Upper lobe of left lung (tissue), 6 donors: ENCODE data around the gene GNG7. TPM values are rescaled to one million over a fixed set of nuclear protein-coding genes. Genes with fewer than 3 reads are reported as not detected.
"Not testable (repeated sequence)": the region's sequence is repeated elsewhere in the genome, so short reads cannot be mapped to it uniquely, and the experiment has no call there.

Experiments
- ATAC-seq, 2 donors: fragments of 200-7000 bp; cut with Tn5 transposase; one replicate each; pipeline ENCODE4 v1.9.1; 2022; ENCODE audit warnings: mild to moderate bottlenecking in 2 of 2, moderate library complexity in 2 of 2; ENCODE audit not compliant: low FRiP score in 2 of 2
- DNase-seq, 2 donors: peaks; one replicate each; pipeline ENCODE4 v3.0.0-alpha.2; 2019 to 2020
- H3K27ac ChIP-seq, 4 donors: fragments of 200-600 bp; sonication (generic); one replicate each; pipeline ENCODE4 v1.5.1; 2016 to 2019
- H3K27me3 ChIP-seq, 4 donors: fragments of 200-600 bp; sonication (generic); one replicate each; pipeline ENCODE4 v1.5.1; 2017 to 2019
- H3K36me3 ChIP-seq, 4 donors: fragments of 200-600 bp; sonication (generic); one replicate each; pipeline ENCODE4 v1.5.1; 2016 to 2019
- H3K4me1 ChIP-seq, 4 donors: fragments of 200-600 bp; sonication (generic); one replicate each; pipeline ENCODE4 v1.5.1; 2018 to 2019
- H3K4me3 ChIP-seq, 4 donors: fragments of 200-600 bp; sonication (generic); one replicate each; pipeline ENCODE4 v1.5.1; 2017 to 2019; ENCODE audit warnings: mild to moderate bottlenecking in 2 of 4, moderate library complexity in 1 of 4
- H3K9me3 ChIP-seq, 4 donors: fragments of 200-600 bp; sonication (generic); one replicate each; pipeline ENCODE4 v1.5.1; 2018 to 2019
- CTCF ChIP-seq, 6 experiments: fragments of 450-650 bp in 4 of 6; fragments of 200-600 bp in 2 of 6; sonication (generic) in 2 of 6; IDR thresholded peaks; one replicate each; pipeline ENCODE4 v1.5.1; 2016 to 2019; ENCODE audit warnings: antibody characterized with exemption in 6 of 6
- EP300 ChIP-seq, 4 donors: sonication (generic); formaldehyde crosslinking; IDR thresholded peaks; one replicate each; pipeline ENCODE4 v1.5.1; 2017; ENCODE audit warnings: antibody characterized with exemption in 4 of 4, control low read depth in 2 of 4
- POLR2A ChIP-seq, 4 donors: fragments of 450-650 bp; IDR thresholded peaks; one replicate each; pipeline ENCODE4 v1.5.1; 2016 to 2017; ENCODE audit warnings: antibody characterized with exemption in 4 of 4, mild to moderate bottlenecking in 2 of 4
- POLR2AphosphoS5 ChIP-seq, 2 donors: sonication (generic); formaldehyde crosslinking; IDR thresholded peaks; one replicate each; pipeline ENCODE4 v1.5.1; 2017; ENCODE audit warnings: antibody characterized with exemption in 2 of 2
- WGBS, 2 donors: methylation state at CpG; one replicate each; pipeline ENCODE4 v1.1.5; 2017 to 2018; 5-methylcytosine and 5-hydroxymethylcytosine counted together
- total RNA-seq, 6 donors: library from RNA; depleted of rRNA in 4 of 6; stranded (reverse); fragments of >200 nt in 4 of 6; gene quantifications; one replicate each; pipeline versions ENCODE4 v1.1.0 to v1.2.1, GENCODE V29; 2016 to 2021
- donor health status: DM: no; HTN: no; CAD: no; lungs with moderate emphysema.
- donor health status: DM: no; HTN: yes; CAD: no; lungs with severe emphysema.

GNG7 gene
- total RNA-seq, 6 donors from 2014 or later = 3.5 to 7.7 (median 7.1) TPM

DNA sequence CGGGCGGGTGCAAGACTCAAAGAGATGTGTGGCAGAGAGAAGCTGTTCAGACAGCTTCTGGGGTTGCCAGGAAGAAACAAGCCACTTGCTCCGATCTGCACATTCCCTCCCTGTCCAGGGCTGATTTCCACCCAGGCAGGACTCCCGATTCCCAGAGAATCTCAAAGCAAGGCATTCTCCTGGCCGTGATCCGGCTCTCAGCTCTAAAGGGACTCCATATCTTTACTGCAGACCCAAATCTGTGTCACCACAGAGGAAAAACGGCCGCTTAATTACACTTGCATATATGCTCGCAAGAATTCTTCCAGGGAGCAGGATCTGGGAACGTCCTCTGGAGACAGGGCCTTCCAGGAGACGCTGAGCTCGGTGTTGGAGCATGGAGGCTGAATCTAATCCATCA lies 25.7 kb downstream of the GNG7 start:
- Histone ChIP-seq H3K4me3 (no peak overlapping the region), H3K27me3 (no peaks in the 10 kb centered on the region), H3K36me3 (no peaks in the 10 kb centered on the region), H3K9me3 (no peaks in the 10 kb centered on the region), H3K4me1 (peaks cover 0 to 5% (median 0%) of the 10 kb centered on the region in 4 donors), H3K27ac (no peak overlapping the region)
- no peak for ATAC-seq
- 80 to 84% methylated on average over 12 of the region's 12 CpGs for WGBS, 2 donors
- no peak for TF ChIP-seq EP300 (IDR thresholded peaks at IDR 0.05)
- no peak for TF ChIP-seq POLR2AphosphoS5 (IDR thresholded peaks at IDR 0.05)
- TF ChIP-seq CTCF (IDR thresholded peaks at IDR 0.05) = no peak
- no peak for TF ChIP-seq POLR2A (IDR thresholded peaks at IDR 0.05)
- no peak for DNase-seq

GRCh38 chr19:2675892-2676291 lies 26.6 kb downstream of the GNG7 start:
- ATAC-seq = no peak
- TF ChIP-seq EP300 (IDR thresholded peaks at IDR 0.05) = no peak
- no peak for TF ChIP-seq CTCF (IDR thresholded peaks at IDR 0.05)
- TF ChIP-seq POLR2AphosphoS5 (IDR thresholded peaks at IDR 0.05) = no peak
- no peak for TF ChIP-seq POLR2A (IDR thresholded peaks at IDR 0.05)
- no peak for DNase-seq
- Histone ChIP-seq H3K36me3 (no peaks in the 10 kb centered on the region), H3K9me3 (no peaks in the 10 kb centered on the region), H3K4me1 (peaks cover 0 to 5% (median 0%) of the 10 kb centered on the region in 4 donors), H3K4me3 (no peak overlapping the region), H3K27ac (no peak overlapping the region), H3K27me3 (no peaks in the 10 kb centered on the region)
- 67 to 70% methylated on average over 7 to 10 of the region's 11 CpGs for WGBS, 2 donors

- Histone ChIP-seq H3K27ac (no peak overlapping the region), H3K27me3 (no peaks in the 10 kb centered on the region), H3K4me1 (peaks cover 0 to 3% (median 0%) of the 10 kb centered on the region in 4 donors), H3K9me3 (no peaks in the 10 kb centered on the region), H3K36me3 (no peaks in the 10 kb centered on the region), H3K4me3 (no peak overlapping the region)
- DNase-seq (no peak), ATAC-seq (no peak)
- 87 to 88% methylated on average over 15 of the region's 16 CpGs for WGBS, 2 donors
- no peak for TF ChIP-seq CTCF (IDR thresholded peaks at IDR 0.05)
- TF ChIP-seq POLR2A (IDR thresholded peaks at IDR 0.05) = no peak
- no peak for TF ChIP-seq POLR2AphosphoS5 (IDR thresholded peaks at IDR 0.05)
- no peak for TF ChIP-seq EP300 (IDR thresholded peaks at IDR 0.05)
These were observed 32.3 kb downstream of the GNG7 start for GRCh38 chr19:2670217-2670616.

DNA sequence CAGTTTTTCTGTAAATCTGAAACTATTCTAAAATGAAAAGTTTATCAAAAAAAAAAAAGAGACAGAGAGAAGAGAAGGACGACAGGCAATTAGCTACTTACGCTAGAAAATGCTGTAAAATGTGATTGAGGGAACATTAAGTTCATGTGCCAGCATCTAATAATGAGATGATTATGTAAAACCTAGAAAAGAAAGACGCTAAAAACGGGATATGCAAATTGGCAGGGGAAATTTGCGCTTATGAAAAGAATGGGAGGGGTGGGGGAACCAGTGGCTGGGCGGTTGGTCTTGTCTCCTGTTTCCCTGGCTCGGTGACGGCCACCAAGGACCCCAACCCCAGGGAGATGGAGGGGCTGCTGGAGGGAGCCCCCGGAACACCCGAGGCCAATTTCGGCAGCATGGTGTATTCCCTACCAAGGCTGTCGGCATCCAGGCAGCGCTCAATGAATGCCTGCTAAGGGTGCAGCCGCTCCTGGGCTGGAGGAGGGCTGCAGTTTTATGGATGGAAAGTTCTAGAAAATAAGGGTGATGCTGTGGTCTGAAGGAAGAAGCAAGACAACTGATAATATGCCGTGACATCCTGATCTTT lies 34.2 kb downstream of the GNG7 start:
- ATAC-seq (no peak), DNase-seq (no peak)
- Histone ChIP-seq H3K36me3 (no peaks in the 10 kb centered on the region), H3K4me1 (no peaks in the 10 kb centered on the region), H3K4me3 (no peak overlapping the region), H3K27me3 (no peaks in the 10 kb centered on the region), H3K9me3 (no peaks in the 10 kb centered on the region), H3K27ac (no peak overlapping the region)
- 85 to 89% methylated on average over 15 of the region's 15 CpGs for WGBS, 2 donors
- no peak for TF ChIP-seq CTCF (IDR thresholded peaks at IDR 0.05)
- TF ChIP-seq POLR2AphosphoS5 (IDR thresholded peaks at IDR 0.05) = no peak

- H3K4me3 ChIP-seq, H3K9me3 ChIP-seq, DNase-seq, H3K36me3 ChIP-seq, H3K4me1 ChIP-seq, H3K27ac ChIP-seq, ATAC-seq, H3K27me3 ChIP-seq: not testable (repeated sequence)
- 94 to 95% methylated on average over 10 of the region's 10 CpGs for WGBS, 2 donors
These were observed 35.1 kb downstream of the GNG7 start for GRCh38 chr19:2667349-2667748.
